HL-60 (cell line): ENCODE data around the gene ALS2CL.

ENCODE experiments used
- DNase-seq, 2 experiments: peaks; one replicate each; pipeline ENCODE4 v3.0.0-alpha.2; 2010 to 2020; ENCODE audit warnings: low read depth in 1 of 2, low spot score in 1 of 2
- H3K27ac ChIP-seq: fragments of 250-450 bp; sonication (Bioruptor Pico); replicated peaks from 2 replicates; pipeline ENCODE4 v1.5.1; 2020; ENCODE audit warnings: mild to moderate bottlenecking, moderate library complexity
- H3K27me3 ChIP-seq: fragments of 250-450 bp; sonication (Bioruptor Pico); 2 replicates; pipeline ENCODE4 v1.5.1; 2021; ENCODE audit warnings: mild to moderate bottlenecking, moderate library complexity; ENCODE audit not compliant: insufficient read depth, poor library complexity, severe bottlenecking
- H3K4me3 ChIP-seq: replicated peaks from 2 replicates; pipeline ENCODE4 v1.5.1; 2011; ENCODE audit warnings: mild to moderate bottlenecking, control low read depth, low read length; ENCODE audit not compliant: insufficient read depth
- CTCF ChIP-seq: IDR thresholded peaks from one replicate; pipeline ENCODE4 v1.5.1; 2011; ENCODE audit warnings: low read length, control low read depth, inconsistent platforms; ENCODE audit not compliant: insufficient read depth
- GABPA ChIP-seq: IDR thresholded peaks from 2 replicates; pipeline ENCODE4 v1.6.1; 2012; ENCODE audit warnings: low read depth
- POLR2AphosphoS5 ChIP-seq: IDR thresholded peaks from 2 replicates; pipeline ENCODE4 v1.6.1; 2012; ENCODE audit warnings: low read depth
- SPI1 ChIP-seq: IDR thresholded peaks from 2 replicates; pipeline ENCODE4 v1.6.1; 2012; ENCODE audit warnings: low read depth, mild to moderate bottlenecking, borderline replicate concordance
- TF ChIP-seq, protein P1 (sequence below): IDR thresholded peaks from 2 replicates; pipeline ENCODE4 v1.6.1; 2012; ENCODE audit warnings: low read depth; ENCODE audit not compliant: insufficient replicate concordance

The ALS2CL gene

GRCh38 chr3:46660003-46660402, 33.5 kb downstream of the ALS2CL start:
- DNase-seq: no peak
- no peaks in the 10 kb centered on the region for H3K27me3 ChIP-seq
- no peak overlapping the region for H3K27ac ChIP-seq
- no peak for TF ChIP-seq SPI1
- TF ChIP-seq GABPA: no peak
- TF ChIP-seq CTCF: no peak
- H3K4me3 ChIP-seq: no peak overlapping the region

DNA sequence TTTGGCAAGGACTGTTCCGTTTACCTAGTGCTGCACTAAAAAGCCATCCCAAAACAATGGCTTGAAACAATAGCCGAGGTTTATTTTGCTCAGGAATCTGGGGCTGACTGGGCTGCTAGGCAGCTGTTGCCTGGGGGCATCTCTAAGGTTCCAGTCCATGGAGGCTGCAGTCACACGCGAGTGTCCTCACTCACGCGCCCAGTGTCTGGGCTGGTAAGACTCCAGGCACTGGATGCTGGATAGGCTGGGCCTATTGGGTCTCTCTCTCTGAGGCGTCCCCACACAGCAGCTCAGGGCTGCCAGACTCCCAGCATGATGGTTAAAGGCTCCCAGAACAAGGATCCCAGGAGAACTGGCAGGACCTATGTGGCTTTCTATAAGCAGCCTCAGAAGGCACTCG, 34.2 kb downstream of the ALS2CL start:
- Histone ChIP-seq H3K4me3 (no peak overlapping the region), H3K27ac (no peak overlapping the region), H3K27me3 (no peaks in the 10 kb centered on the region)
- TF ChIP-seq POLR2AphosphoS5 (no peak), SPI1 (no peak), GABPA (no peak), CTCF (no peak)
- TF ChIP-seq, protein P1, sequence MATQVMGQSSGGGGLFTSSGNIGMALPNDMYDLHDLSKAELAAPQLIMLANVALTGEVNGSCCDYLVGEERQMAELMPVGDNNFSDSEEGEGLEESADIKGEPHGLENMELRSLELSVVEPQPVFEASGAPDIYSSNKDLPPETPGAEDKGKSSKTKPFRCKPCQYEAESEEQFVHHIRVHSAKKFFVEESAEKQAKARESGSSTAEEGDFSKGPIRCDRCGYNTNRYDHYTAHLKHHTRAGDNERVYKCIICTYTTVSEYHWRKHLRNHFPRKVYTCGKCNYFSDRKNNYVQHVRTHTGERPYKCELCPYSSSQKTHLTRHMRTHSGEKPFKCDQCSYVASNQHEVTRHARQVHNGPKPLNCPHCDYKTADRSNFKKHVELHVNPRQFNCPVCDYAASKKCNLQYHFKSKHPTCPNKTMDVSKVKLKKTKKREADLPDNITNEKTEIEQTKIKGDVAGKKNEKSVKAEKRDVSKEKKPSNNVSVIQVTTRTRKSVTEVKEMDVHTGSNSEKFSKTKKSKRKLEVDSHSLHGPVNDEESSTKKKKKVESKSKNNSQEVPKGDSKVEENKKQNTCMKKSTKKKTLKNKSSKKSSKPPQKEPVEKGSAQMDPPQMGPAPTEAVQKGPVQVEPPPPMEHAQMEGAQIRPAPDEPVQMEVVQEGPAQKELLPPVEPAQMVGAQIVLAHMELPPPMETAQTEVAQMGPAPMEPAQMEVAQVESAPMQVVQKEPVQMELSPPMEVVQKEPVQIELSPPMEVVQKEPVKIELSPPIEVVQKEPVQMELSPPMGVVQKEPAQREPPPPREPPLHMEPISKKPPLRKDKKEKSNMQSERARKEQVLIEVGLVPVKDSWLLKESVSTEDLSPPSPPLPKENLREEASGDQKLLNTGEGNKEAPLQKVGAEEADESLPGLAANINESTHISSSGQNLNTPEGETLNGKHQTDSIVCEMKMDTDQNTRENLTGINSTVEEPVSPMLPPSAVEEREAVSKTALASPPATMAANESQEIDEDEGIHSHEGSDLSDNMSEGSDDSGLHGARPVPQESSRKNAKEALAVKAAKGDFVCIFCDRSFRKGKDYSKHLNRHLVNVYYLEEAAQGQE: no peak
- DNase-seq: no peak

DNA sequence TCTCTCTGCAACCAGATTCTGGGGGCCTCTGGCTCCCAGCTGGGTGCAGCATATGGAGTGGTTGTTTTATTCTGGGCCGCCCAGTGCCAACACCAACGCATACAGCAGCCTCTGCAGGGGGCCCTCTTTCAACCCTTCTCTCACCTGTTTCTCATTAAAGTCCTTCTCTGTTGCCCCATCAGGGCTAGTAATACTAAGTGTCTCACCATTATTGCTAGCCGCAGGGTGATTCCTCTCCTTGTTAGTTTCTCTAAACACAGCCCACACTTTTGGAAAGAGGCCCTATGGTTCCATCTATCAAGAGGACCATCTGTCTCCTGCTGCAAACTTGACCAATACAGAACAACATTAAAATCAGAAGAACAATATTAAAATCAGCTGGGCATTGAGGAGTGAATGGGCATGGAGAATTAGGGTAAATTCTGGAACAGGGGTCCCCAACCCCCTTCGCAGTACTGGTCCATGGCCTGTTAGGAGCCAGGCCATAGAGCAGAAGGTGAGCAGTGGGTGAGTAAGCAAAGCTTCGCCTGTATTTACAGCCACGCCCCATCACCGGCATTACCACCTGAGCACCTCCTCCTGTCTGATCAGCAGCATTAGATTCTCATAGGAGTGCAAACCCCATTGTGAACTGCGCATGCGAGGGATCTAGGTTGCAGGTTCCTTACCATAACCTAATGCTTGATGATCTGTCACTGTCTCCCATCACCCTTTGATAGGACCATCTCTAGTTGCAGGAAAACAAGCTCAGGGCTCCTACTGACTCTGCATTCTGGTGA, 36.5 kb downstream of the ALS2CL start:
- TF ChIP-seq POLR2AphosphoS5 (no peak), SPI1 (no peak), CTCF (no peak), GABPA (no peak)
- TF ChIP-seq, protein P1: no peak
- no peaks in the 10 kb centered on the region for H3K27me3 ChIP-seq
- H3K4me3 ChIP-seq: no peak overlapping the region
- no peak for DNase-seq
- H3K27ac ChIP-seq: no peak overlapping the region

DNA sequence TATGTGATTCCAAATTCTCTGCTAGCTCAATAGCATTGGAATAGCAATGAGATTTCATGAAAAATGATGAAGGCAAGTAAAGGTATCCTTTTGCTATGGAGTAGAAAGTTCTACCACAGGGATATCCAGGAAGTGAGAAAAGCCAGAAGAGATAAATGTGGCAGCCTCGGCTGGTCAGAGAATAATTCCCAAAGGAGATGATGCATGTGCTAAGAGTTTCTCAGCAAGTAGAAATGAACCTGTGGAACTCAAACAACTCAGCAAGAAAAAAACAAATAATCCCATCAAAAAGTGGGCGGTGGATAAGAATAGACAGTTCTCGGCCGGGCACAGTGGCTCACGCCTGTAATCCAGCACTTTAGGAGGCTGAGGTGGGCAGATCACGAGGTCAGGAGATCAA, 38.2 kb downstream of the ALS2CL start:
- no peak for DNase-seq
- Histone ChIP-seq H3K27ac (no peak overlapping the region), H3K27me3 (no peaks in the 10 kb centered on the region), H3K4me3 (no peak overlapping the region)
- no peak for TF ChIP-seq SPI1
- TF ChIP-seq POLR2AphosphoS5: no peak
- TF ChIP-seq, protein P1: no peak
- TF ChIP-seq GABPA: no peak
- no peak for TF ChIP-seq CTCF
